NCI-H128 (cell line): ENCODE data around the gene EBP.
A peak's percentile ranks its signal among the peaks of the same experiment; 100 is the strongest.
"Not testable (repeated sequence)": the region's sequence is repeated elsewhere in the genome, so short reads cannot be mapped to it uniquely, and the experiment has no call there.

ENCODE experiments used
- DNase-seq: peaks from one replicate; lab custom pipeline; 2025; ENCODE audit not compliant: unreplicated experiment; lab: John Stamatoyannopoulos, UW

Gene EBP

DNA sequence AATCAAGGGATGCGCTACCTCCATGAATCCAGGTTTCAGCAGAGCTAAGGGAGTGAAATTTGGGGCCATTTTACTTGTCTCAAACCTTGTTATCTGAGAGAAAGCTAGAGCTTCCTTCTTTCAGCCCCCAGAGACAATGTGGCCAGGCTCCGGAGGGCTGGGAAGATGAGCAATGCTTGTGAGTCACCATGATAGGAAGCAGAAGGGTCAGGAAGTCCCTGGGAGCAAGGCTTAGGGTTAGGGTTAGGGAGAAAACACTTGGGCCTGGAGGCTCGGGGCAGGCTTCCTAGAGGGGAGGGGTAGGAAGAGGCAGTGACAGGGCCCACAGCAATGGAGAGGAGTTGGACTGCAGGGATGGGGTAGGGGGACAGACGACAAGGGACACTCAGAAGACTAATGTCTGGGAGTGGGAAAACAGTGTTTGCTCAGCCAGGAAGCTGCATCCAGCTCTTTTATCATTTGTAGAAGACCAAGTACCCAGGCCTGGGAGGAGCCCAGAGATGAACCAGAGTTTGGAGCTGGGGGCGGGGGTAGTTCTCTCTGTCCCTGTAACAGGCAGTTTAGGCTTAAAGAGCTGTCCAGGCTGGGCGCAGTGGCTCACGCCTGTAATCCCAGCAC lies 29.2 kb upstream of the EBP start:
- DNase-seq = no peak

DNA sequence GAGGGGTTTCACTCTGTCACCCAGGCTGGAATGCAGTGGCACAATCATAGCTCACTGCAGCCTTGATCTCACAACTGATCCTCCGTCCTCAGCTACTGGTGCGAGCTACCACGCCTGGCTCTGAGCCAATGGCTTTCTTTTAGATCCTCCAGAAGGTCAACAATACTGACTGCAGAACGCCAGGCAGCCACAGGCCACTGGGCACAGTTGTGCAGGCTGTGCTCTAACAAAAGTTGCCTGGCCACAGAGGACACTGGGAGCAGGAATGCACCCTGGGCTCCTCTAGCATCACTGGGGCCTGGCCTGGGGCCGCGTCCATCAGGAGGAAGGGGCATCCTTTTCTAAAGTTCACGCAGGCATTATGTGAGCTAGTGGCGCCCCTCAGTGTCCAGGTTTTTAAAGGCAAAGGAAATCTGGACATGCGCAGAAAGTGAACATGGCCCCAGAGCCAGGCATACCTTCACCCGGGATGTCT lies 27.7 kb upstream of the EBP start:
- no peak for DNase-seq

DNA sequence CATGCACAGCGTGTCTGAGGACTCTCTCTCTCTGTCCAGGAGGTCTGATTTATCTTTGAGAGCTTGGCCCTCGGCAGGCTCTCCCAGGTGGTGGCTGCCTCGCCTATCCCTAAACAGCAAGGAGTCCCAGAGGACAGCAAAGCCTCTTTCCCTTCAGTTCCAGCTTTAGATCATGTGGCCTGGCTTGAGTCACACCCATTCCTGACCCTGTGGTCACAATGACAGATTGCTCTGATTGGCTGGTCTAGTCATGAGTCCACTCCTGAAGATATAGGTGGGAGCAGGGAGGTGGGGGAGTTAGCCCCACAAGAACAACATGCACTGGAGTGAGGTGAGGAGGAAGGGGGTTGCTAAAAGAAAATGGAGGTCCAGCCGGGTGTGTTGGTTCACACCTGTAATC lies 24.9 kb upstream of the EBP start:
- no peak for DNase-seq

DNA sequence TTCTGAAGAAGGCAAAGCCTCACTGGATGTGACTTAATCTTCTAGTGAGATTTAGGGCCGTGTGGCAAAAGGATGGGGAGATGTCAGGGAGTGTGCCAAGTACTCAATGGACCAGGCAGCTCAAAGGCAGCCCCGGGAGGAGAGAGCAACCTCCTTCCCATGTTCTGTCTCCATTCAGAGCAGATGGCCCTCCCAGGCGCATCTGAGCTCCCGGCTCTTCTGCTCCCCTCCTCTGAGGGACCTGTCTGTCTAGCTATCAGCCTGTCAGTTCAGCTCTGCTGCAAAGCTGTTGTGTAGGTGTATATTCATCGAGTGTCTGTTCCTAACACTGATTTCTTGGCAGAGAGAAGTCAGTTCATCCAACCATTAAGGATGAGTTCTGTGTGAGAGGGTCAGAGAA lies 23.7 kb upstream of the EBP start:
- no peak for DNase-seq

DNA sequence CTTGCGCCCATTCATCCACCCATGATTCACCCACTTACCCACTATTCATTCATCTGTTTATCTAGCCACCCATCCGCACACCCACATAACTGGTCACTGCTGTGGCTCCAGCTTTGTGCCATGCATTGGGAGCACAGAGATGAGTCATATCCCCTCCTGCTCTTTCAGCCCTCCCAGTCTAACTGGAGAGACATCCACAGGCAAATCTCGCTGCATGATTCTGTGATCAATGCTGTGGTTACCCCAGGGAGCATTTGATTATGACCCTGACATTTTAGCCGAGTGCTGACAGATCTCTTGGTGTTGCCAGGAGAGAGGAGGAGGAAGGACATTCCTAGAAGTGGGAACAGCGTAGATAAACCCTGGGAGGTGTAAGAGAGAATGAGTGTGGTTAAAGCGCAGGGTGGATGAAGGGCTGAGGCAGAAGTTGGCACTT lies 23.2 kb upstream of the EBP start:
- no peak for DNase-seq

DNA sequence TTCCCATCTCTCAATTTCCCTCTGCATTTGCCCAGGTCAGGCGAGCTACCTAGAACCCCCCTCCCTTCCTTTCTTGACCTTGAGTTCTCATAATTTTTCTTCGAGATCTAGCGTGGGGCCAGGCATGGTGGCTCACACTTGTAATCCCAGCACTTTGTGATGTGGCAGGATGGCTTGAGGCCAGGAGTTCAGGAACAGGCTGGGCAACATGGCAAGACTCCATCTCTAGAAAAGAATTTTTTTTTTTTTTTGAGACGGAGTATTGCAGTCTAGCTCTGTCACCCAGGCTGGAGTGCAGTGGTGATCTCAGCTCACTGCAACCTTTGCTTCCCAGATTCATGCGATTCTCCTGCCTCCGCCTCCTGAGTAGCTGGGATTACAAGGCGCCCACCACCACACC lies 17.3 kb upstream of the EBP start:
- DNase-seq = no peak

DNA sequence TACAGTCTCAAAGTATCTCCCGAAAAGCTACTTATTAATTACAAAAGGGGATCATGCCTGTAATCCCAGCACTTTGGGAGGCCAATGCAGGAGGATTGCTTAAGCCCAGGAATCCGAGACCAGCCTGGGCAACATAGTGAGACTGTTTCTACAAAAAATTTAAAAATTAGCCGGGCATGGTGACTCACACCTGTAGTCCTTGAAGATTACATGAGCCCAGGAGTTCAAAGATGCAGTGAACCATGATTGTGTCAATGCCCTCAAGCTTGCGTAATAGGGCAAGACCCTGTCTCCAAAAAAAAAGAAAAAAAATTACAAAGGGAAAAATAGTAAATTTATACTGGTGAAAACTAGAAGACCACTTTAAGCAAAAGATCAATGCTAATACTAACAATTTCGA lies 16.1 kb upstream of the EBP start:
- DNase-seq = no peak

DNA sequence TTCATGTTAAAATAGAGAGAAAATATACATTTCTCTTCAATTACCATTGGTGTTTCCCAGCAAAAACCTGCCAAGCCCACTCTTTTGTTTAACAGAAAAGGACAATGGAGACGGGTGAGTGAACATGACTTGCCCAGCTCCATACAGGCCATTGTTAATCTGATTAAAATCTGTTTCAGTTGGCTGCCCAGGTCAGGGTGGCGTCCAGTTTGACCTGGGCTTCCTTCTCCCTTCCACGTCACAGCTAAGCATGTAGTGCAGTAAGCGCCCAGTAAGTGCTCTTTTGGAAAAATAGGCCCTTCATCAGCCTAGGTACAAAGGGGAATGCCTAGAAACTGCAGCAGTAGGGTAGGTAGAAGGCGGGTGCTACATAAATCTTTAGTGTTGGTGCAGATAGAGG lies 14.4 kb upstream of the EBP start:
- no peak for DNase-seq

DNA sequence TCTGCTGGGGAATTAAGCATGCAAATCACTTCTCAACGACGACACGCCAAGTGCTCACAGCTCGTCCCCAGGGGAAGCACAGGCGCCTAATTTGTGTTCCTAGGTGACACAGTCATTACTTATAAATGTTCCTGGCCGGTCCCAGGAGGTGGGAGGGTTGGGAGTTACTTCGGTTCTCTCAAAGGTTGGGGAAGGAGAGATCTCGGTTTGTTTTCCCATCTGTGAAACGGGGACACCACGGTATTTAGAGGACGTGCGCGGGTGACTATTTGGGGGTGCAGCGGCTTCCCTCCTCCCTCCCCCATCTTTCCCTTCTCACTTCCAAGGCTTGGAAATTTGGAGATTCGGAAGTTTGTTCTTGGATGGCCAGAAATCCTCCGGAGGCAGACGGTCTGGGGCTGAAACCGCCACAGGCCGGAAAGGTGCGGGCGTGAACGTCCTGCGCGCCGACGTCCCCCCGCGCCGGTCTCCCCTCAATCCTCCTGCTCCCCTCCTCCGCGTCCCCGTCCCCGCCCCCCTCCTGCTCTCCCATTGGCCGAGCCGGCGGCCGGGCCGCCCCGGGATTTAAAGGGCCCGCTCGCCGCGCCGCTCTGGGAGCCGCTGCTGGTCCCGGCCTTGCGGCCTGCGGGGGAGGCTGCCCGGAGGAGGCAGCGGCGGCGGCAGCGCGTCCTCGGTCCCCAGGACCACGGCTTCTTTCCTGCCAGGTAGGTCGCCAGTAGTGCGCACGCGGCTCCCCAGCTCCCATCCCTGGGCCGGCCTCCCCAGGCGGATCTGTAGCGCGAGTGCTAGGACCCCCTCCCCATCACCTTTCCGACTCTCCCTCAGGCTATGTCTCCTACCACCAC lies 13.0 kb upstream of the EBP start, which contains the start of gene PORCN:
TSS of gene PORCN (plus strand) at position 593 of the 845 bp plus-strand sequence. CDS start 829 bp downstream, outside the sequence.
- peak; percentile 31 for DNase-seq

DNA sequence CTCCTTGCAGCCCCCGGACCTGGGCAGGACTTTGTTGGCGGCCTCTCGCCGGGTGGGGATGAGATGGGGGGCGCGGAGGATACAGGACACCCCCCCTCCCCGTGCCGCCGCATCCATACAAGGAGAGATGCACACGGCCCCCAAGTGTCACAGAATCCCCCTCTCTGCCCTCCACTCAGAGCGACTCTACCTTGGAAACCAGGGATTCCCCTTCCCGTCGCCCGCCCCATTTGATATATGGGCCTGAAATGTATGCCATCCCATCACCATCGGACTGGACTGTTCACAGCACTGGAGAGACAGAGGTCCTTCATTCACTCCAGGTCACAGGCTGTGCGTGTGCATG lies 12.4 kb upstream of the EBP start:
- no peak for DNase-seq

DNA sequence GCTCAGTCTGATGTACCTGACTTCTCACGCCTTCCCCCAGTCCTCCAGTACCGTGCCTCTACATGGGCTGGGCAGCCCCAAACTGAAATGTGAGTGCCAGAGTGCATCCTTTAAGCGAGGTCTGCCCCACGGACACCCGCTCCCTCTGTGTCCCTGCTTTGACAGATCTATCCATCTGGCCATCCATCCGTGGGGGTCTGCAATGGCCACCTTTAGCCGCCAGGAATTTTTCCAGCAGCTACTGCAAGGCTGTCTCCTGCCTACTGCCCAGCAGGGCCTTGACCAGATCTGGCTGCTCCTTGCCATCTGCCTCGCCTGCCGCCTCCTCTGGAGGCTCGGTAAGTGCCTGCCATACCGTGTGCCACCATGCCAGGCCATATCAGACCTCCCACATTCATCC lies 12.0 kb upstream of the EBP start:
- DNase-seq = no peak

DNA sequence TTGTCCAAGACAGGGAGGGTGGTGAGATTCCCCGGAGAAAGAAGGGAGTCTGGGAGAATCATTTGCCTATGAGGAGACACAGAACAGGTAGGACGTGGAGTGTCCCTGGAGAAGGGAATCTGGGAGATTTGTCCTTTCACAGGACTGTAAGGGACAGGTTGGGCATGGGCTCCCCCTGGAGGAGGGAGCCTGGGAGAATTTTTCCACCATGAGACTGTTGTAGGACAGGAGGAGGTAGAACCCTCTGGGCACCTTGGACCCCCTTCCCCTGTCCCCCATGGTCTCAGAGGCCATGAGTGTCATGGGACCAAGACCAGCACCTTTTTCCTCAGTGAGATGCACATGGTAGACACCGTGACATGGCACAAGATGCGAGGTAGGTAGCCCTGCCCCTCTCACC lies 10.0 kb upstream of the EBP start:
- DNase-seq = no peak

DNA sequence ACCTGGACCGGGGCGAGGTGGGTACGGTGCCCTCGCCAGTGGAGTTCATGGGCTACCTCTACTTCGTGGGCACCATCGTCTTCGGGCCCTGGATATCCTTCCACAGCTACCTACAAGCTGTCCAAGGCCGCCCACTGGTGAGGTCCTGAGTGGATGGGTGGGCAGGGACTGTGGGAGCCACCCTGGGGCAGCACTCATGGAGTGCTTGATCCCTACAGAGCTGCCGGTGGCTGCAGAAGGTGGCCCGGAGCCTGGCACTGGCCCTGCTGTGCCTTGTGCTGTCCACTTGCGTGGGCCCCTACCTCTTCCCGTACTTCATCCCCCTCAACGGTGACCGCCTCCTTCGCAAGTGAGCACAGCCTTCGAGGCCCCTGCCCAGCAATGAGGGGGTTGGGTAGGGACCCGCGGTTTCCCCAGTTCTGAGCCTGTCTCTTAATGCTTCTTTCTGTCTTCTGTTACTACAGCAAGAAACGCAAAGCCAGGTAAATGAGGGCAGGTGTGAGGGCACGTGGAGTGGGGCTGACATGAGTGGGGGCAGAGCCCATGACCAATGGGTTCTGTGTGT lies 9.2 kb upstream of the EBP start:
- no peak for DNase-seq

DNA sequence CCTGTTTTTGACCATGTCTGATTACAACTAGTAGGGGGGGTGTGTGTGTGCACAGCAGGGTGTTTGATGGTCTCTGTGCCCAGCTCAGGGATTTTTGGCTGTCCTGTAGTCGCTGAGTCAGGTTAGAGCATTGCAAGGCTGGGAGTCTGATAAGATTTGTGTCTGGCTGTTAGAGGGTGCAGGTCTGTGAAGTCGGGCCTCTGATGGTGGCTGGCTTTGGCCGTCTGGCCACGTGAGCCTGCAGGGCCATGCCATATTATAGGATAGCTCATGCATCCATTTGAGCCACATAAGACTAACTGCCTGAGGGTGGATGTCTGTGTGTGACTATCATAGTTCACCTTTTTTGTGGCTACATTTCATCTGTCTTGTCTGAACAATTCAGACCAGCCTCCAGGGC lies 7.9 kb upstream of the EBP start:
- DNase-seq = no peak

DNA sequence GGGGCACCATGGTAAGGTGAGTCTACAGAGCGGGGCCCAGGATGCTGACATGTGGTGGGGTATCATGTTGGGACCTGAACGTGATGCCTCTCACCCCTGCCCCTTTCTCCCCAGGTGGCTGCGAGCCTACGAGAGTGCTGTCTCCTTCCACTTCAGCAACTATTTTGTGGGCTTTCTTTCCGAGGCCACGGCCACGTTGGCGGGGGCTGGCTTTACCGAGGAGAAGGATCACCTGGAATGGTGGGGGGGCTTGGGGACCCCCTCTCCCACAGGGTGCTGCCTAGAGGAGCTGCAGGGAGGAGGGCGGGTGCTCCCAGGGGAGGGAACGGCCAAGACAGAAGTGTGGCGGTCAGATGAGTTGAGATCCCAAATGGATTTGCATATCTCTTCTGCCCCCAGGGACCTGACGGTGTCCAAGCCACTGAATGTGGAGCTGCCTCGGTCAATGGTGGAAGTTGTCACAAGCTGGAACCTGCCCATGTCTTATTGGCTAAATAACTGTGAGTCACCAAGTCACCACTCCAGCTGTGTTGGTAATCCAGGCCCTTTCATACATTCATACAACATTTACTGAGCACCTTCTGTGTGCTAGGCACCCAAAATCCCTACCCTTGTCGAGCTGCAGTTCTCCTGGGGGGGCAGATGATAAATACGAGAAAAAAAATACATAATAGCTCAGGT lies 7.3 kb upstream of the EBP start:
- DNase-seq = no peak

DNA sequence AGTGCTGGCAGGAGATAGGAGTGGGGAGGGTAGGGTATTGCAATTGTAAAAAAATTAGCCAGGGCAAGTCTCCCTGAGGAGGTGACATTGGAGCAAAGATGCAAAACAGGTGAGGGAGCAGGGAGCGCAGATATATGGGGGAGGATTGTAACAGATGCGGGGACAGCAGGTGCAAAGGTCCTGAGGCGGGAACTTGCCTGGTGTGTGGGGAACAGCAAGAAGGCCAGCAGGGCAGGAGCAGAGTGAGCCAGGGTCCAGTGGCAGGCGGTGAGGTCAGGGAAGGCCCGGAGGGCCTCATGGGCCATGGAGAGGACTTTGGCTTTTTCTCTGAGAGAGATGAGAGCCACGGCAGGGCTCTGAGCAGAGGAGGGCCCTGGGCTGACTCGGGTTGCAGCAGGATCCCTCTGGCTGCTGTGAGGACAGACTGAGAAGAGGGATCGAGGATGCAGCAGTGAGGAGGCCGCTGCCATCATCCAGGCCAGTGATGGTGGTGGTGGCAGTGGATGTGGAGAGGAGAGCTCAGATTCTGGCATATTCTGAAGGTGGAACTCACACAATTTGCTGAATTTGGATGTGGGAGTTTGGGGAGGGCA lies 6.6 kb upstream of the EBP start:
- DNase-seq = no peak

DNA sequence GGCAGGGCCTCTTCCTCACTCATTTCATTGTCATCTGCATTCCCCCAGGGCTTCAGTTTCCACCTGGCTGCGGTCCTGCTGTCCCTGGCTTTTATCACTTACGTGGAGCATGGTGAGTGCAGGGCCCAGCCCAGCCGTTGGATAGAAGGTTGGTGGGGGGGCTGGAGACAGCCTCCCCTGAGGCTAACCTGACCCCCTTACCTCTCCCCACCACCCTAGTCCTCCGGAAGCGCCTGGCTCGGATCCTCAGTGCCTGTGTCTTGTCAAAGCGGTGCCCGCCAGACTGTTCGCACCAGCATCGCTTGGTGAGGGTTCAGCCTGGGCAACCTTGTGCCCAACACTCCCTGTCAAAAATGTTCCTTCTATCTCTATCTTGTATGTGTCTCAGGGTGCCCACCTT lies 5.8 kb upstream of the EBP start:
- DNase-seq = no peak

DNA sequence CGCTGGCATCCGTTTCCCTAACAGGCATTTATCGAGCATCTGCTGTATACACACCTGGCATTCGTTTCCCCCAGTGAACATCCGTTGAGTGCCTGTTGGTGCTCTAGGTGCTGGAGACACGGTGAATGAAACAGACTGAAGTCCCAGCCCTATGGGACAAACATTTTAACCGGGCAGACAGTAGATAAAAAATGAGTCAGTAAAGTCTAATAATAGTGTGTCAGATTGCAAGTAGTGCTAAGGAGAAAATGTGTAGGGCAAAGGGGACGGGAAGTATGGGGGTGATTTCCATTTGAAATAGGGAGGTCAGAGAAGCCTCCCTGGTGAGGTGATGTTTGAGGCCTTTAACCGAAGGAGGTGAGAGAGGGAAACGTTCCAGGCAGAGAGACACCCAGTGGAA lies 5.3 kb upstream of the EBP start:
- no peak for DNase-seq

DNA sequence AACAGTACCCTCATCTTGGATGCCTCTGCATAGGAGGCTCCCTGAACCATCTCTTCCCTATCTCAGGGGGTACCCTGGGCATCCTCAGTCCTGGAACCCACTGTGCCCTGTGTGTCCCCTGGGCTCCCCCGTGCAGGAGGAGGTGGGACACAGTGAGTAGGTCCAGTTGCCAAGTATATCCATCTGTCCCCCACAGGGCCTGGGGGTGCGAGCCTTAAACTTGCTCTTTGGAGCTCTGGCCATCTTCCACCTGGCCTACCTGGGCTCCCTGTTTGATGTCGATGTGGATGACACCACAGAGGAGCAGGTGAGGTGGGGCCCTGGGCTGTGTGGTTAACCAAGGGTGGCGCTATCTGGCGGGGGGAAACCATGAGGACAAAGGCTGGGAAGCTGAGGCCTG lies 4.6 kb upstream of the EBP start:
- no peak for DNase-seq

DNA sequence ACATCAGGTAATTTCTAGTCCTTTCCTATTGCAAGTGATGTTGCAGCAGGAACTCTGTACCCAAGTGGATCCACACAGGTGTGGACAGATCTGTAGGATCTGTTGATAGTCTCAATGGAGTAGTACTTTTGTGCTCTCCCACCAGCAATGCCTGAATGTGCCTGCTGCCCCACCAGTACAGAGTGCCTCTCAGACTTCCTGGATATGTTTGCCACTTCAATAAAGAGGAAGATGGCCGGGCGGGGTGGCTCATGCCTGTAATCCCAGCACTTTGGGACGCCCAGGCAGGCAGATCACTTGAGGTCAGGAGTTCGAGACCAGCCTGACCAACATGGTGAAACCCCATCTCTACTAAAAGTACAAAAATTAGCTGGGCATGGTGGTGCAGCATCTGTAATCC lies 2.1 kb upstream of the EBP start:
- not testable (repeated sequence) for DNase-seq

DNA sequence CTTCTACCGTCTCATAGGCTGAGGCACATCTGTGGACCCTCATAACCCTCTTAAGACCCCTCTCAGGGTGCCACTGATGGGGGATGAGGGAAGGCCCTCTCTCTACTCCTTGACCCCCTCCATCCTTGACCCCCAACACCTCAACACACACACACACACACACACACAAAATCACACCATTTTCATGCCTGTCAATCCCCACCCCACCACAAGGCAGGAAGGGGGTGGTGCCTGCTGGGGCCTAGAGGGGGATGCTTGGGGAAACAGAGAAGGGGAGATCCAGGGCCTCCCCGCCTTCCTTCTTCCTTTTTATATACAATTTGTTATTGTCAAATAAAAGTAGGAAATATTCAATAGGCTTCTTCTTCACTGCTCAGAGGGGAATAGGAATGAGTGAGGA lies 1.2 kb upstream of the EBP start:
- no peak for DNase-seq
